HG03432 (cell line): ENCODE measurements around the gene GNAI3.

Source experiments
- ATAC-seq: cut with Tn5 transposase; IDR thresholded peaks from one replicate; pipeline ENCODE4 v1.9.1; 2021; ENCODE audit warnings: mild to moderate bottlenecking, moderate library complexity; ENCODE audit not compliant: unreplicated experiment

GNAI3 gene

DNA sequence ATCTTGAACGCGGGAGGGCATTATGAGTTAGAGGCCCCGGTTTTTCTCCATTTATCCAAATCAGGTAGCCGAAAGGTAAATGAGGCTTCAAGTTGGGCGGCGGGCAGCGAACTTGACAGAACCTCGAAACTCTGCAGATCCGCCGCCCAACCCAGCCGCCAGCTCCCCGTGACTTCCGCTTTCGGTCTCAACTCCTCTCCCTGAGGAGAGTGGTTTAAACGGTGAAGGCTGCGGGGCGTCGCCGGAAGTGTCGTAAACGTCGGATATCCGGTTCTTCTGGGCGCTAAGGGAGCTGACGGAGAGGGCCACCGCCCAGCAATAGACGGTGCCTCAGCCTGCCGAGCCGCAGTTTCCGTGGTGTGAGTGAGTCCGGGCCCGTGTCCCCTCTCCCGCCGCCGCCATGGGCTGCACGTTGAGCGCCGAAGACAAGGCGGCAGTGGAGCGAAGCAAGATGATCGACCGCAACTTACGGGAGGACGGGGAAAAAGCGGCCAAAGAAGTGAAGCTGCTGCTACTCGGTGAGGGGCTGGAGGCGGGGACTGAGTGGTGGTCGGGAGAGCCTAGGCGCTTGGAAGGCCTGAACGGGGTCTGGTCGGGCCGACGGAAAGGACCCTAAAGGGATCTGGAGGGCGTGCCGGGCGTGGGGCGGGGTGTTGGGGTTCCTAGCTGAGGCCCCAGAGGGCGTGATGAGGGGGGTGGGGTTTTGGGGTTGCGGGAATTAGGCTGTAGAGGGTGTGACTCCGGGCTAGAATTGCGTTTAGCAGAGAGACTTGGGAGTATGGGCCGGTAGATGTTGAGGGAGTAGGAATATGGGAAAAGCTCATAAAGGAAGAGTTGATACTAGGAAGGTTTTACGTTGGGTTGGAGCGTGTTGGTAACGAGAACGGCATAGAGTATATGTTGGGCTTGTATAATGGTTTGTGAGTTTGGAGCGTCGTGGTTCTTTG is at the start of gene GNAI3:
TSS of gene GNAI3 (plus strand) at position 295 of the 947 bp plus-strand sequence. CDS start at position 401, 106 bp downstream.
- ATAC-seq, result peak; percentile 89

DNA sequence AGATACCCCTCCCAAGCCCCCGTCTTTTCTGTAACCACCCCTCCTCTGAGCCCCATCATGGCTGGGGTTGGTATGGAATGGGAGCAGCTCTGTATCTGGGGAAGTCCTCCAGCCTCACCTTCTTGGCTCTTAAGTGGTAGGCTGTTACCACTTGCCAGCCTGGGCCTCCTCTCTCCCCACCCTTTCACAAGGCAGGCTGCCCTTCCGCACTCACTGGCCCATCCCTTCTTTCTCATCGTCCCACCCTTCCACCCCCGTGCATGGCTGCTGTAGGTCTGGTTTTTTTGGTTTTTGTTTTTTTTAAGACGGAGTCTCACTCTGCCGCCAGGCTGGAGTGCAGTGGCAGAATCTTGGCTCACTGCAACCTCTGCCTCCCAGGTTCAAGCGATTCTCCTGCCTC is 49.3 kb upstream of the GNAI3 start:
- ATAC-seq, result no peak

DNA sequence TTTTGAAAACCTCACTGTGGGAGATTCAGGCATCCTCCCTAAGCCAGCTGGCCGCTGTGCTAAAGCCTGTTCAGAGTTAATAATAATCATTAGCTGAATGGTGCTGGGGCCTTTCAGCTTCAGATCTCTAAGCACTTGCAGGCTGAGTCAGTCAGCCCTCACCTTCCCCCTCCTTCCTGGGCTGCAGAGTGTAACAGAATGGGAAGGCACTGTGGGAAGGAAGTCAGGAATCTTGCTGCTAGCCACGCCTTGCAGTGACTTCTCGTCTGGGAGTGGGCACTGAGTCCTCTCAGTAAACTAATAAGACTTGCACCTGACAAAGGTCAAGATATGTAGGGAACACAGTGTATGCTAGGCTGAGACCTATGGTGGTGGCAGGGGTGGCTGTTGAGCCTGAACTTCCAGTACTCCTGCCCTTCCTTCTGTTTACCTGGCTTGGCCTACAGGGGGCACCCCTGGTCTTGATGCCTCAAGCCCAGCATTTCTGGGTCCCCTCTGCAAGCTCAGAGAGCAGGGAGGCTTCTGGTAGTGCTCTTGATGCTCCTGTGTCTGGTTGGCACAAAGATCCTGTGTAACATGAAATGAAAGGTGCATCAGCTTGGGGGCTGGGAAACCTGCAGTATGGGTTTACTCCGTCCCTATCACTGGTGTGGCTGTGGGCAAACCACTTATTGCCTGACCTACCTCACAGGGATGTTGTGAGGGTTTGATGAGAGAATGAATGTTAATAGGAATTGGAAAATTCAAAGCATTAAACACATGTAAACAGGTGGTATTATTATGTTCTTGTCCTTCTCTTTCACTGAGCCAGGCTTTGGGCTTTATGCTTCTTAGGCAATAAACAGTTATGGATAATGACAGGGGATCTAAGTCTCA is 48.5 kb upstream of the GNAI3 start:
- ATAC-seq, result no peak

DNA sequence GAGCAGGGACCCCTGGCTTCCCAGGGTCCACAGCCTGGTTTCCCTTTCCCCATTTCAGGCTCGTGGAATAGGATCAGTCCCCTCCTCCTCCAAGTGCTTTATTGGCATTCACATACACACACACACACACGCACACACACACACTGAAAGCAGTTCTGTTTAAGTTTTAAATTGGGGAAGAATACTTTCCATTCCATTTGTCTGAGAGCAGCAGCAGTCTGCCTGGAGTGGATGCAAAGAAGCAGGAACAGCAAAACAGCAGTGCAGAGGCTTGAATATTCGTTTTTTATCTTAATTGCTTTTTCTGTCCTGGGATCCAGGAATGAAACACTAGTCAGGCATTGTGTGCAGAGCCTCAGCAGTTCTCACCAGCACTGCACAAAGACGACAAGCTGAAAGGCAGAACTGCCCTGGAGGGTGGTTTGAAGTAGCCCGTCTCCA is 47.5 kb upstream of the GNAI3 start:
- ATAC-seq, result no peak

DNA sequence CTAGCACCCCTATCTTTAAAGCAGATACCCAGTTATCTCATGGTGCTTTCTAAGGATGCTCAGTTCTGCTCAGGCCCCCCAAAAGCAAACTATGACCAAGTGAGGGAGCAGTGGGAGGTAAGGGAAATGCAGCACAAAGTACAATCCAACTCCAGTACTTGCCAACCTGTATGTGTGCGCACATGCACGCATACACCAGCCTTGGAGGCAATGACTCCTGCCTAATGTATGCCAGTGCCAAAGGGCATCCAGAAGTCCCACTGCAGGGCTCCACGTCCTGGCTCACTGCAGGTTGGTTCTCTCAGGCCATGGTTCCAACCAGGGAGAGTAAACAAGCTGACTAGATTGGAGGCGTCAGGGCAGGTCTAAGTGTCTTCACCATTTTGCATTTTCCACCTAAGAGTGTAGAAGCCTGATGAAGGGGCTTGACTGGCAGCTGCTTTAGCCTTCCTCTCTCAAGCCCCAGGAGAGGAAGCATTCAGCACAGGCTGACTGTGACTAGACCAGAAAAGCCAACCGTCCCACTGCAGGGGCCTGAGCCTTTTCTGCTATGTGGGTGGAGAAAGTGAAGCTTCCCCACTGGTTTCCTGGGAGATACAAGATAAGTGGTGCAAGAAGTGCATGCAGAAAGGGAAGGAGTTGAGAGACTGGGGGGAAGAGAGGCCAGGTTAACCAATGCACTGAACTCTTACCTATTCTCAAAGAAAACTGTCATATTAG is 46.6 kb upstream of the GNAI3 start:
- ATAC-seq, result no peak

DNA sequence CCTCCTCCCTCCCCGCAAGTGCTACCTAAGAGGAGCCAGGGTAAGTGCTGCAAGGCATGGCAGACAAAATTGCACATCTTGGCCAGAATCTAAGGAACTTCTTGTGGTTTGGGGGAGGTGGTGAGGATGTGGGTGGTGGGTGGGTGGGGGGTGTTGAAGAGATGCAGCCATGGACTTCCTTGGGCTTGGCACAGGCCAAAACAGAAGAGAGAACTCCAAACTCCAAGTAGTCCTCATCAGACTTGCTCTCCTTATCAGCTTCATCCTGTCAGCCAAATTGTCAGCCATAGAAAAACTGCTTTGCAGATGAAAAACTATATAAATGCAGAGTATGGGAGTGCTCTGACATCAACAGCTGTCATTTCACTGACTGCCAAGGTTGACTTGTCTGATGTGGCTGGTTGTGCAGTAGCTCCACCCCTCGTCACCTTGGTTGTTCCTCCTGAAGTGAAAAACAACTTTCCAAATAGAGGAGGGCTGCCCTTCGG is 46.0 kb upstream of the GNAI3 start:
- no peak for ATAC-seq

DNA sequence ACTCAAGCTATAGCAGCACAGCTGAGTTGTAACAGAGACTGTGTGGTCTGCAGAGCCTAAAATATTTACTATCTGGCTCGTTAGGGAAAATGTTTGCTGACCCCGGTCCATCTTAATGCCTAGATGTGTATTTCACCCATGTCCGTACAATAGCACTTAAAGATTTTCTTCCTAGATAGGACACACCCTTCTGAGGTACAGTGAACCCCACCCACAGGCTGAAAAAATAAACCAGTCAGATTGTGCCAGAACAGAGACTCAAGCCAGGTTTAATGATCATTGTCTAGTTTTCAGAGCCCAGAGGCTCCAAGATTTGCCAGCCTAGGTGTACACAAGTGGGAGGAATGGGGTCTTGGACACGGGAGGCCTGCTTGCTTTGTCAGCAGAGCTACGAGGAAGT is 44.5 kb upstream of the GNAI3 start:
- ATAC-seq, result no peak

DNA sequence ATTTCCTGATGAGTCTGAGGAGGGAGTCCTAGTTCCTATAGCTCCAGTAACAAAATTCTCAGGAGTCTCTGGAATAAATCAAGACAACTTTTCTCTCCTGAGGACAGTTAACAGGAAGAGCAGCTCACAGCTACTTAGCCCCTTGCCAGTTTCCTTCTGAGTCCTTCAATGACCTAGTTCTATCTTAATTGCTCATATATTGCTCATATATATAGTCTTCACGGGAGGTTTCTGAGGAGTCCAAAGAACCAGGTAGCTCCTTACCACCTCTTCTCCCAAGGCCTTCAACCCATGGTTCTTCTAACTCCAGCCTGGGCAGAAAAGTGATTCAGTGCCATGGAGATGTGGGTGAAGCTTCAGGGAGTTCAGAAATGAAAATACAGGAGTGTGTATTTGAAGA is 43.4 kb upstream of the GNAI3 start:
- ATAC-seq, result no peak

DNA sequence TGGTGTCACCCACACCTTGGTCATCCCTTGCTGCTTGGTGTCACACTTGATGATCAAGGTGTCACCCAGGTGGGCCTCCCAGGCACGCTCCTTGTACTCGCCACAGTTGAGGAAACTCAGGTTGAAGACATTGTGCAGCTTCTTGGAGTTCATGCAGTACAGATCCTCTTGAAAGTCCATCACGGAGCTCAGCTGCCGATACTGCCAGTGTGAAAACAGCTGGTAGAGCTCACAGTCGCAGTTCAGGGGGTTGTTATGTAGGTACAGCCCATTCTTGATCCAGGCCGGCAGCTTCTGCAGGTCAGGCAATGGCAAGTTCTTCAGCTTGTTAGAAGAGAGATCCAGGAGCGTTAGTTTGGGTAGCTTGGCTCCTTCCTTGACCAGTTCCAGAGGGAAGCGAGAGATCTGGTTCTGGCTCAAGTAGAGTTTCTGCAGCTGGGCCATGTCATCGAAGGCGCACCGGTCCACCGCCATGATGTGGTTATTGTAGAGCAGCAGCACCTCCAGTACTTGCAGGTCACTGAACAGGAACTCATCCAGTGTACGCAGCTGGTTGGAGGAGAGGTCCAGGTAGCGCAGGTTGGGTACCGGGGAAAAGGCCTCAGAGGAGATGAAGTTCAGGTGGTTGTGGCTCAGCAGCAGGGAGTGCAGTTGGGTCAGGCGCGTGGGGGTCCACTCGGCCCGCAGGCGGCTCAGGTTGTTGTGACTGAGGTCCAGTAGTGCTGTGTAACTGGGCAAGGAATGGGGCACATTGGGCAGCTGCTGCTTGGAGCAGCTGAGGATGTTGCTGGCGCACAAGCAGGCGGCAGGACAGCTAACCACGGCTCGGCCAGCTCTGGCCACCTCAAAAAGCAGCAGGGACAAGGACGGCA is 40.2 kb upstream of the GNAI3 start:
- no peak for ATAC-seq

DNA sequence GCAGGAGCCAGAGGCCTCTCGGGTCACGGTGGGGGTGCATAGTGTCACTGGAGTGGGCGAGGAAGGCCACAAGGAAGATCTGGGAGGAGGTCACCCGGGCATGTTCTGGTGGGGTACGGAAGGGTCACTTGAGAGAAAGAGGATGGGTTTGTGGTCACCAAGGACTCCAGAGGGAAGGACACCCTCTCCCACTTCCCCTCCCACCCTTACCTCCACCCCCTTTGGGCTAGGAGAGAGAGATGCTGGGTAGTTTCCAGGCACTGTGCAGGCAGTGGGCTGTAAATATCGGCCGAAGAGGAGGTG is 39.6 kb upstream of the GNAI3 start:
- ATAC-seq, result no peak

DNA sequence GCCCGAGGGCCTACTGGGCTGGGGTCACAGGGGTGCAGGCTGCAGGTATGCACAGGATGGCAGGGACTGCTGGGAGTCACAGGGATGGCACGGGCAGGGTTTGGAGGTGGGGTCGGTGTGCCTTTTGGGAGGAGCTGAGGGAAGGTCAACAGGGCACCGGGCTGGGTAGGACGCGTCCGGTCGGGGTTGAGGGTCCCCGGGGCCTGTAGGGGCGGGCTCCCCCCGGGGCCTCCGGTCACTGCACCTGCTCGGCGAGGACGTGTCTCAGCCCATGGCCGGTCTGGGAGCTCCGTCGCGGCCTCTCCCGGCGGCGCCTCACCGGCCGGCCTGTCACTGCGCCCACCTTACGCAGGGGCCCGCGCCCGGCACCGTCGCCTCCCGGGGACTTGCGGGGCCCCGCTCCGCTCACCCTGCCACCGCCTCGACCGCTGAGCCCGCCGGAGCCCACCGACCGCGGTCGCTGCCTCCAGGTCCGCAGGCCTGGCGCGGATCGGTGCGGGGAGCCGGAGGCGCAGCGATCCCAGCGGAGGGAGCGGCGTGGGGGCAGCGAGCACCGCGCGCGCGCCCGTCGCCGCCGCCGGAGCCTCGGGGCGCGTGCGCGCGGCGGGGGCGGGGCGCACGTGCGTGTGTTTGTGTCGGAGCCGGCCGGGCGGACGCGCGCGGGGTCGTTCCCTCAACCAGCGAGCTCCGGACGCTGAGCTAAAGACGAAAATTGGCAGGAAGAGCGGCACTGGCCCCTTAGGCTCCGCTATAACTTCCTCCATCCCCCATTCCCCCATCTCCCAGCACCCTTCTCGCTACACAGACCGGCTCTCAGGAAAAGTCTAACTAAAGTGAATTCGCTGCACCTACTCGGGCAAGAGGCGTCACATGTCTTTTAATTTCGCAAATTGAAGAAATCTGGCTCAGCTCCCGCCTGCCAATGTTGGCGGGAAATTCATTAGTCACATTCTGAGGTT is 39.0 kb upstream of the GNAI3 start, which contains the start of gene AMIGO1:
TSS of gene AMIGO1 (minus strand) at position 552 of the 959 bp plus-strand sequence. CDS start 815 bp downstream, outside the sequence.
- ATAC-seq, result peak; percentile 65

DNA sequence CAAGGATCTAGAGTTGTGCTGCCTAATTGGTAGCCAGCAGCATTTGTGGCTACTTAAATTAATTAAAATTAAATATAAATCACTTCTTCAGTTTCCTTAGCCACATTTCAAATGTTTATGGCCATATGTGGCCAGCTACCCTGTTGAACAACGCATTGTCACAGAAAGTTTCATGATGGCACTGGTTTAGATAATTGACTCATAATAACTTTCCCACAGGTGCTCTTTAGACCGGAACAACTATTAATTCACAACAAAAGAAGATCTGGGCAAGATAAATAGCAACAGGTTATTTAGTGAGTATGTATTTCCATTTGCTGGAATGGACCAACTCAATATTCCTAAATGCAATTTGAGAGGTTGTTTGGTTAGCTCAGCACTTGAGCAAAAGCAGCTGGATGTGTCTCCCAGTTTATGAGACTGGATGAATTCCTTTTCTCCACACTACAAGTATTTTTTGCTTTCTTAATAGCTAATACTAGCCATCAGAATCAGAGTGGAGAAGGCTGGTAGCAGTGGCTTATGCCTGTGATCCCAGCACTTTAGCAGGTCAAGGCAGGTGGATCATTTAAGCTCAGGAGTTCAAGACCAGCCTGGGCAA is 35.2 kb upstream of the GNAI3 start:
- no peak for ATAC-seq

DNA sequence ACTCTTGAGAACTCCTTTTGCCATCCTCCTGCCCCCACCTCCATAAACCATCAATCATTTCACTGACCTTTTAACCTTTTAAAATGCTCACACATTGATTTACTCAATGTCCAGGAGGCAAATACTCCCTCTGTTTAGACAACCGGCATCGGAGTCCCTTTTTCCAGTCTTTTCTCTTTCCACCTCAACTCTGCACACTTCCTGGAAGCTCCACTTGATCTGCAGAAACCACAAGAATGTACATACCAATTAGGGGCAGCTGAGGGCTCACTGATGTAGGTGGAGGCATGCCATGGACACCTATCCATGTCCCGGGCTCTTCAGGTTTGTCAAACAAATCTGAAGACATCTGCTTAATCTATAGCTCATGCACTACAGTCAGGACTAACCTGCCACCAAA is 33.6 kb upstream of the GNAI3 start:
- no peak for ATAC-seq

DNA sequence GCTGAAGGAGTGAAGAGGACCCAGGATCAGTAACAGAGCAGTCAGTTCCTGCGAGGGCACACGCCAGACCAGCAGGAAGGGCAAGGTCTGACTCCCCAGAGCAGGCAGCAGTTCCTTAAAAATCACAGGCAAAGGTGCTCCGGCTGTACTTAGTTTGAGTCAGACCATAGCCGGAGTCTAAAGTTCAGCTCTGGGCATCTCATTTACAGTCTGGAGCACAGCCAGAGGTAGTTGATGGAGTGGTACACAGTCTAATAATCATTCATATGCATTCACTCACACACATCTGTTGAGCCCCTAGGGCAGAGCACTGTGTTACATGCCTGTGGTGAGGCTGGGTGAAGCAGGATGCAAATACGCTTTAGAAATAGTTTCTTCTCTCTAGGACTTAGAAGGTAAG is 31.5 kb upstream of the GNAI3 start:
- no peak for ATAC-seq

DNA sequence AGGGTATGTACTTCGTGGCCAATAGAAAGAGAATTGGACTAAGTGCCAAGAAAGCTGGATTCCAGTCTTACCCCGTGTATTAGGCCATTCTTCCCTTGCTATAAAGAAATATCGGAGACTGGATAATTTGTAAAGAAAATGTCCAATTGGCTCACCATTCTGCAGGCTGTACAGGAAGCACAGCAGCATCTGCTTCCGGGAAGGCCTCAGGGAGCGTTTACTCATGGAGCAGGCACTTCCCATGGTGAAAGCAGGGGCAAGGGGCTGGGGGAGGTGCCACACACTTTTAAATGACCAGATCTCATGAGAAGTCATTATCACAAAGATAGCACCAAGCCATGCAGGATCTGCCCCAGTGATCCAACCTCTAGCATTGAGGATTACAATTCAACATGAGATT is 31.1 kb upstream of the GNAI3 start:
- no peak for ATAC-seq

DNA sequence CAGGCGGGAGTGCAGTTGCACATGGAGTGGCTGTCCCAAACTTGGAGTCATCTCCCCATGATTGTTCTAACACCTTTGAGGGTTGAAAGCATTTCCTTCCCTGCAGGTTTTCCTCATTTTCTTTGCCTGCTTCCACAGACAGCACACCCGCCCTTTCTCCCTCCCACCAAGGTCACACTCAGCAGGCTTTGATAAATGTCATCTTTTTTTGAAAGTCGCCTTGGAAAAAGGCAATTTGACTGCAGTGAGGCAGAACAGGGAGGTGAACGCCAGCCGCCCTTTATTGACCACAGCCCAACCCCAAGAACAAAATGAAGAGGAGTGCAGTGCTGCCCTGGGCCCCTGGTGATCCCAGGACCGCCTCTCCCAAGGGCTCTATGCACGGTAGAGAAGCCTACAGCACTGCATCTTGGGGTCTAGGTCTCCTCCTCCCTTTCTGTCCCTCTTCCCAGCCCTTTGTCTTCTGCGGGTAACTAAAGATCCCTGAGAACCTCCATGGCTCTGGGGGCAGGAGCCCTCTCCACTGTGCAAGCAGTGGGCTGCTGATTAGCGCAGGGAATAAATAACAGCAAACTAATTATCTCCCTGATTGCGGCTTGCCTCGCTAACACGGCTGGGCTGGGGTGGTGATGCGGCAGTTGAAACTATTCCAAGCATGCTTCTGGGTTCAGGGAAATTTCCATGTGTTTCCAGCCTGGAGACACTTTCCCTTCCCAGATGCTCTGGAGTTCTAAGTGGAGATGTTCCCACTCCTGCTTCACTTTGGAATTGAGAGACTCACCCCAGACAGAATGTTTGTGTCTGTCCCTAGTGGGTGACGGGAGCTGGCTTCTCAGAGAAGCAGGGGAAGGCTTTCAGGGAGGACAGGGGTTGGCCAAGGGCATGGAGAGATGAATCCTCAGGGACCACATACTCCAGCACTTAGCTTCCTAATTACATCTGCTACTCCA is 27.1 kb upstream of the GNAI3 start:
- ATAC-seq, result no peak

DNA sequence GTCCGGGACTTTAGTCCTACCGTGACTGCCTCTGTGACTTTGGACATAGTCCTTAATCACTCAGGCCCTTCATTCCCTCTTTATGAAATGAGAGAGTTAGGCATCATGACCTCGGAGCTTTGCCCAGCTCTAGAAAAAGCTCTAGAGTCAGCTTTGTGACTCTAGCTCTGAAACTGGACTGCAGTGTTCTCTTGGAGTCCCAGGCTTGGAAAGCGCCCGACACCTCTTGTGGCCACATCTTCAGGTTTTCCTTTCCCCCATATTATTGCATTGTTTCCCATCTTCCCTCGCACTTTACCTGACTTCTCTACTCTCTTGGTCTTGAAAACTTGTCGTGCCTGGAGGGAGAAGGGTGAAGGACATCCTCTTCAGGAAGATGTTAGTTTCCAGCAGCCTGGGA is 26.4 kb upstream of the GNAI3 start:
- ATAC-seq, result no peak
